Activated T-cell treated with anti-CD3 and anti-CD28 coated beads for 4 hours (primary cell): Measurements from ENCODE around the gene FCHSD2.
A peak's percentile ranks its signal among the peaks of the same experiment; 100 is the strongest.
"Not testable (repeated sequence)": the region's sequence is repeated elsewhere in the genome, so short reads cannot be mapped to it uniquely, and the experiment has no call there.

ENCODE experiments used
- DNase-seq: peaks from one replicate; pipeline ENCODE4 v3.0.0-alpha.2; 2020

The FCHSD2 gene

DNA sequence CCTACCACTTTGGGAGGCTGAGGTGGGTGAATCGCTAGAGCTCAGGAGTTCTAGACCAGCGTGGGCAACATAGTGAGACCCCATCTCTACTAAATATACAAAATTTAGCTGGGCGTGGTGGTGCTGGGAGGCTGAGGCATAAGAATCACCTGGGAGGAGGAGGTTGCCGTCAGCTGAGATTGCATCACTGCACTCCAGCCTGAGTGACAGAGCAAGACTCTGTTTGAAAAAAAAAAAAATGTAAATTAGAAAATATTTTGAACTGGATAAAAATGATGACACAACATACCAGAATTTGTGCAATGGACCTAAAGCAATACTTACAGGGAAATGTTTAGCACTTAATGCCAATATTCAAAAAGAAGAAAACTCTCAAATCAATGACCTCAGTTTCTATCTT, 281.5 kb downstream of the FCHSD2 start:
- DNase-seq, result no peak

DNA sequence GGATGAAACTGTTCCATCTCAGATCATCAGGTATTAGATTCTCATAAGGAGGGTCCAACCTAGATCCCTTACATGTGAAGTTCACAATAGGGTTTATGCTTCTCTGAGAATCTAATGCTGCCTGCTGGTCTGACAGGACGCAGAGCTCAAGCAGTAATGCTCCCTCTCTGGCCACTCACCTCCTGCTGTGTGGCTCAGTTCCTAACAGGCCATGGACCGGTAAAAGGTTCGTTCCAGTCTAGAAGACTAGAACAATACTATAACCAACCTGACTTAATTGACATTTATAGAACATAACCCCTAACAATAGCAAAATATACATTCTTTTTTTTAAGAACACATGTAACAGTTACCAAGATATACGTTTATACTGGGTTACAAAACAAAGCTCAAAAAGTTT, 282.1 kb downstream of the FCHSD2 start:
- no peak for DNase-seq

DNA sequence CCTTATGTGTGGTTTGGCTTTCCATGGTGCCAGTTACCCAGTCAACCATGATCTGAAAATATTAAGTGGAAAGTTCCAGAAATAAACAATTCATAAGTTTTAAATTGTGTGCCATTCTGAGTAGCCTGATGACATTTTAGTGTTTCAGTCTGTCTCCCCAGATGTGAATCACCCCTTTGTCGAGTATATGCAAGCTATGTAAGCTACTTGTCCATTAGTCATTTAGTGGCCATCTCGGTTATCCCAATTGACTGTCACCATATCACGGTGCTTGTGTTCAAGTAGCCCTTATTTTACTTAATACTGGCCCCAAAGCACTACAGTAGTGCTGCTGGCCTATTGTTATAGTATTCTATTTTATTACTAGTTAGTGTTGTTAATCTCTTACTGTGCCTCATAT, 283.0 kb downstream of the FCHSD2 start:
- no peak for DNase-seq

DNA sequence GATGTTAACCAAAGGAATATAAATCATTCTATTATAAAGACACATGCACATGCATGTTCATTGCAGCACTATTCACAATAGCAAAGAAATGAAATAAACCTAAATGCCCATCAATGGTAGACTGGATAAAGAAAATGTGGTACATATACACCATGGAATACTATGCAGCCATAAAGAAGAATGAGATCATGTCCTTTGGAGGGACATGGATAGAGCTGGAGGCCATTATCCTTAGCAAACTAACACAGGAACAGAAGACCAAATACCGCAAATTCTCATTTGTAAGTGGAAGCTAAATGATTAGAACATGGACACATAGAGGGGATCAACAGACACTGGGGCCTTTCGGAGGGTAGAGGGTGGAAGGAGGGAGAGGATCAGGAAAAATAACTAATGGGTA, 283.9 kb downstream of the FCHSD2 start:
- not testable (repeated sequence) for DNase-seq

DNA sequence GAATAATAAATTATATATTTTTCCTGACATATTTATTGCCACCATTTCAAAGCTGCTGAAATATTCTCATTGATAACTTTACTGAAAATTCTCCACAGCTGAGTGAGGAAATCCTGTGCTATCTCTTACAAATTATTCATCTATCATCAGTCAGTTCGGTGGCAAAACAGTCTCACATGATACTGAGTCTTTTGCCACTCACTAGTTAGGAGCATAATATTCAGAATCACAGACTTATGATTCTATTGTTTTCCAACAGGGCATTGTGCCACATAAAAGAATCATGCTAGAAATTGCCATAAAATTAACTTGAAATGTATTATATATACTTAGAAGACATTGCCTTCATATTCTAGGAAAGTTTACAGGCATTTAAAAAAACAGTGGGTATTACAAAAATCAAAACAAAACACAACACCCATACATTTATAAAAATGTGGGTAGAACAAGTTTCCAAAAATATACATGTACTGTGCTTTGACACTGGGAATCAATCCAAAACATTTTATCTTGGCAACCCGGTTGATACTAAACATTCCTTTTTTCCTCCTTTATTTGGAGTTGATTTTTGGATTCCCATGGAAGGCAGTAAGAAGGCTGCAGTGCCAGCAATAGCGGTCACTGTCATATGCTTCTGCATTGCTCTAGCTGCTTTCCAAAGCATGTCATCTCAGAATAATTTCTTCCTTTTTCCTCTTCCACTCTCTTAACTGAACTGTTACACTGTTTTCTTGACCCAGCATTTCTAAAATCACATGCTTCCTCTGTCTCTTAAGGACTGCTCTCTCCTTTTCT, 285.4 kb downstream of the FCHSD2 start:
- no peak for DNase-seq

DNA sequence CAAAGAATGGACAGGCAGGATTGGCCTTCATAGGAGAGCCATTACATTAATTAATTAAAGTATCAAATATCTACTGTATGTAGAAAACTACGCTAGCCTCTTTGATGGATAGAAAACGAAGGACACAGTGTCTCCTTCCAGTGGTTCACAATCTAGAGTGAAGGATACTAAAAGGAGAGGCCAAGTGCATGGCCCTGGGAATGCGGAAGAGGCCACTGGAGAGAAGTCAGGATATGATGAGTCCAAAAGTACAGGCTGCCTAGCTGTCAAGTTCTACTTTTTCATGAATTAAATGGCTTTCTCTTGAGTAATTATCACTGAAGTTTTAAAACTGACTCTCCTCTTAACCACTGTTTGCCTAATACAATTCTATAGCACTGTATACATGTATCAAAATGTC, 286.1 kb downstream of the FCHSD2 start:
- DNase-seq, result no peak

DNA sequence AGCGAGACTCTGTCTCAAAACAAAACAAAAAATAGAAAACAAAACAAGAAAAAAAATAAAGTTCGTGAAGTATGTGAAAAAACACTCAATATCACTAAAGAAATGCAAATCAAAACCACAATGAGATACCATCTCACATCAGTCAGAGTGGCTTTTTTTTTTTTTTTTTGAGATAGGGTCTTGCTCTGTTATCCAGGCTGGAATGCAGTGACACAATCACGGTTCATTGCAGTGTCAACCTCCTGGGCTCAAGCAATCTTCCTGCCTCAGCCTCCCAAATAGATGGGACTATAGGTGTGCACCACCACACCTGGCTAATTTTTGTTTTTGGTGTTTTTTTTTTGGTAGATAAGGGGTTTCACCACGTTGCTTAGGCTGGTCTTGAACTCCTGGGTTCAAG, 290.4 kb downstream of the FCHSD2 start:
- DNase-seq, result no peak

DNA sequence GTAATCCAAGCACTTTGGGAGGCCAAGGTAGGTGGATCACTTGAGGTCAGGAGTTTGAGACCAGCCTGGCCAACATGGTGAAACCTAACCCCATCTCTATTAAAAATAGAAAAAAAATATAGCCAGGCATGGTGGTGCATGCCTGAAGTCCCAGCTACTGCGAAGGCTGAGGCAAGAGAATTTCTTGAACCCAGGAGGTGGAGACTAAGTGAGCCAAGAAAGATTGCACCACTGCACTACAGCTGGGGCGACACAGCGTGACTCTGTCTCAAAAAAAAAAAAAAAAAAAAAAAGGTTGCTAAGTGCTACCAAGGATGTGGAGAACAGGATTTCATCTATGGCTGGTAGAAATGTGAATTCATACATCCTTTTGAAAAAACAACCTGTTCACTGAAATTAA, 291.3 kb downstream of the FCHSD2 start:
- no peak for DNase-seq

DNA sequence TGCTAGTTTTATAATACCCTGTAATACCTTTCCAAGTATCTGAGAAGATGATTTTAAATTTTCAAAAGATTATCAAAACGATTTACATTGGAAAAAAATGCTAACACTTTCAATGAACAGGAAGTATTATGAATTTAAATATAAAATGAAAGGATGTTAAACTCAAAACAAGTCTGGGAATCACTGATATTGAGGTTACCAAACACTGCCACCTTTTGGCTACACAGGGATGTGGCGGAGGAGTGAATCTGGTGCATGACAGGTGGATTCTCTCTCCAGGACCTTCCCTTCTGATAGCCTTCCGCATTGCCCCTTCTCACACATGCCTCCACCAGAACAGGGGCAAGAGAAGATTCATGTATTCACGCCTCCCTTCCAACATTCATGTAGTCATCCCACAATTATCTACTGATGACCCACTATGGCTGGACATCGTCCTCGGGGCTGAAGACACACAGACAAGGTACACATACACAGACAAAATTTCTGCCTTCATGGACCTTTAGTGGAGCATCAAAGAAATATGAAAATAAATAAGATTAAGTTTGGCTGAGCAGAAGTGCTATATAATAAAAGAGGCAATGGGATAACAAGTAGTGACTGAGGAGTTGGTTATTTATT, 293.2 kb downstream of the FCHSD2 start:
- peak; percentile 36 for DNase-seq

DNA sequence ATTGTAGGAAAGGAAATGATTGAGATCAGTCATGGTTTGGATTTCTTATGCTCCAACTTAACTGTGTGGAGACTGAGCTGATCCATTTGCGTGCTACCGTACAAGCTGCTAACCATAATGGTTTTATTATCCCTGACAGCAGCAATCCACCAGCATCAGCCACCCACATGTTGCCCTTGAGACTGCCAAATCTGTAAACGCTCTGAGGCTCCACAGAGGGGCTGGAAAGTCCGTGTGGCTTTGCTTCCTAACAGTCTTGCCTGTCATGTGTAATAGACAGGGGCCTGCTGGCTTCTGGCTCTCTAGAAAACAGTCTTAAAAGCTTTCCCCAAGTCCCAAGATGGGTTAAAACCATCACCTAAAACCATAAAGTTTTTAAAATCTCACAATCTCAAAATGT, 297.8 kb downstream of the FCHSD2 start:
- DNase-seq, result no peak

DNA sequence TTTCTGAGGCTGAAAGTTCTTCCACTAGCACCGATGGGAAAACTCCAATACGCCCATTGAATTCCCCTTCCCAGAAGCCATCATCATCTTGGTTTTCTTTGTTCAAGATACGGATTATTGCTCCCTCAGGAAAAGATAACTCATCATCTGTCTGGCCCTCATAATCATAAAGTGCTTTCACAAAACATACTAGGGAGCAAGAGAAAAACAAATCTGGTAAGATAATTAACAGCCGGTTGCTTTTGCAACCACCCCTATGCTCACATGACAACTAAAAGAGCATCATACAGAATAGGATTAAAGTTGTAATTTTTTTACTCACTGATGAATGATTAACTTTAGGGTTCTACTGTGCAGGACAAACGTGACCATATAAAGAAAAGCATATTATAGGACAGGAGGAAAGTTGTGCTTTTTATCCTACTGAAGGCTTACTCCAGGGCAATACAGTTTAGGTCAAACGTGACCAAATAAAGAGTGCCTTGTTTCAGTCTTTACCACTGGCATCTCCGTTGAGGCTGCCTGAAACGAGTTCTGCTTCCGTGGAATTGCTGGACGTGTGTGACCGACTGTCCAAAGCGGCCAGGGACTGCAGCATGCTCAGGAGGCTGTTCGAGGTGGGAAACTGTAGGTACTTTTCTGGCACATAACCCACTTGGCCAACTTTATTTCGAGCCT, 299.3 kb downstream of the FCHSD2 start:
- no peak for DNase-seq

DNA sequence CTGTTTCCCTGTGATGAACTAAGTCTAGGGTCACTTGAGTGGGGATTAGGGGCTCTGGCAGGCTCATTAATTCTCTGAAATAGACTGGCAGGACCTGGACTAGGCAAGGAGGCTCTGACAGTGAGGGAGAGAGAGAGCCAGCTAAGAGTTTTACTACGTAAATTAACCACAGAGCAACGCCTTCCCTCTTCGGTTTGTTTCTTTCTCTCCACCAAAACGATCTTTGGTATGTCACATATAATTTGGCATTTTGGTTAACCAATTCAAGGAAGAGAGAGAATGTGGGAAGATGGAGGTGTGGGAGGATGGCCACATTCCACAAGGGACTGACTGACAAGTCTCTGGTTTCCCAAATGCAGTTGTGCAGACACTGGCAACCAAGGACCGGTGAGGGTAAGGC, 300.0 kb downstream of the FCHSD2 start:
- DNase-seq, result no peak

DNA sequence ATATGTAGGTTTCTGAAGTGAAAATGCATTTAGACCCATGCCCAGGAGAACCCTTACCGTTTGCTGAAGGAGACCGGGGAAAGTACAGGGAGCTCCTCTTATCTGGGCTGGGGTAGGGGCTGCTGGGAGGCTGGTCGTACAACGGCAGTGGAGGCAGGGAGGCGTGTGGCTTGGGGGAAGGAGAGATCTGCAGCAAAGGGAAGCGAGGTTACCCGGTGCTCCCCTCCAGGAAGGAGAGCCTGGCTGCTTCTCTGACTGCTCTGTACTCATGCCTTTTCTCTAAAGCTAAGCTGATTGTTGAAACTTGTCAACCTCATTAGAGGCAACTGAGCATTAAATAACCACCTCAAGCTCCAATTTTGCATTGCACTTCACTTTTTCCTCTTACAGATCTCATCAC, 300.7 kb downstream of the FCHSD2 start:
- no peak for DNase-seq

DNA sequence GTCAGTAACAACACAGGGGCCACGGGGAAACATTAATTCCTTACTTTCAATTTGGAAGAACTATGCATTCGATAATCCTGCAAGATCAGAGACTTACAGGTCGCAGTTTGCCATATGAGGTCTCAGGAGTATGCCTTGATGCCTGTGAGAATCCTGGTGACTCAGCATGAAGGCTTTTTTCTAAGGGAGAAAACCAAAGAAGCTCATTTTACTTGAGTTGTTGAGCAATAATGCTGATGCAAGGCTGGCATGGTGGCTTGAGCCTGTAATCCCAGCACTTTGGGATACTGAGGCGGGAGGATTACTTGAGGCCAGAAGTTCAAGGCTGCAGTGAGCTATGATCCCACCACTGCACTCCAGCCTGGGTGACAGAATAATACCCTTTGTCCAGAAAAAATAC, 301.3 kb downstream of the FCHSD2 start:
- no peak for DNase-seq

DNA sequence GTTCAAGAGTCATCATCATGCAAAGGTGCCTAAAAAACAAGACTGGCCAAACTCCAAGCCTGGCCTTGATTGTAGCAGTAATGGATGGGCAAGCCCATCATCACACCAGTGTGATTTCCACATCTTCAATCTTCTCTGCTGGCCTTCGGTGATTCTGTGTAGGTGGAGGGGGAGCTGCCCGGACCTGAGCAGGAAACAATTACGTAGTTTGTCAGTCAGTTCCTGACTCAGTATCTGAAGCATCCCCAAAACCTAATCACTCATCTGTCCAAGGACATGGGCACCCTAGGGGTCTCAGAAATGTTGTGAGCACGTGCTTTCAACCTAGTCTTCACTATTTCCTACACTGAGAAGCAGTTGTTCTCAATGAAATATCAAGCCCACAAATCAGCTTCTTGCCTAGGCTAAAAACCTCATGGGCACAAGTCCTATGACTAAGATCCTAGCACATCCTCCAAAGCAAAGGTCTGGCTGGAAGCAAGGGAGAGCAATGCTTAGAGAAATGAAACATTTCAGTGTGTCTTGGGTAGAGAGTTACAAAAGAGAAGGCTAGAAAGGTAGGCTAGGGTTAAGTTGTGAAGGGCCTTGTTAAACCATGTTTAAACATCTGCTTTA, 303.3 kb downstream of the FCHSD2 start:
- DNase-seq, result no peak

DNA sequence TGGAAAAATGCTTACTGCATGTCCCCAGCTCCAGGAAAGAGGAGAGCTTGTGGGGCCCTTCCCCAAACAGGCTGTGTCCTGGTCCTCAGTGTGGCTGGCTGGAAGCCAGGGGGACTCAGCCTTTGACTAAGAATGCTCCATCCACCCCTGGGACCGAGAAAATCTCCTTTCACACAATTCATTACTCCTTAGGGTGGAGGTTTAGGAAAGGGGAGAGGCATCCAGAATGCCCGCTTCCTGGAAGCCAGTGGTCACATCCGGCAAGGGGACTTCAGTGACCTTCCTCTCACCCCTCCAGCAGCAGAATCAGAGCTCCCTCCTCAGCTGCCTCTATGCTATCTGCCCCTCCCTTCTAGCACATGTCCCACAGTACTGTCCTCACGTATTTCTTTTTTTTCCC, 306.0 kb downstream of the FCHSD2 start:
- DNase-seq, result no peak

DNA sequence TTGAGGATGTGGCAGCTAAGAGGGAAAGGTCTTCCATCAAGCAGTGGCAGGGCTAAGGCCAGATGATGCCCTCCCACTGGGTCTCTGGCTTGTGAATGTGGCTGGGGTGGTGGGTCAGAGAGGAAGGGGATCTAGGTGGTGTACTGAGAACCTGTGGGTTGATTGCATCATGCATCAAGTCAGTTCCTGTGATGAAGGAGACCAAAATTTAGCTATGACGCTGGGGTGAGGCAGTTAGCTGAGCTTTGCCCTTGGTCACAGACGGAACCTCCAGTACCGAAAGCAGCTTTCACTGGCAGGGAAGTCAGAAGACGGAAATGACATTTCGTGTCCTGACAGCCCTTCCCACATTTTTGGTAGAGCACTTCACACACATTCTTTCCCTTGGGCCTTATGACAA, 307.2 kb downstream of the FCHSD2 start:
- DNase-seq, result no peak

DNA sequence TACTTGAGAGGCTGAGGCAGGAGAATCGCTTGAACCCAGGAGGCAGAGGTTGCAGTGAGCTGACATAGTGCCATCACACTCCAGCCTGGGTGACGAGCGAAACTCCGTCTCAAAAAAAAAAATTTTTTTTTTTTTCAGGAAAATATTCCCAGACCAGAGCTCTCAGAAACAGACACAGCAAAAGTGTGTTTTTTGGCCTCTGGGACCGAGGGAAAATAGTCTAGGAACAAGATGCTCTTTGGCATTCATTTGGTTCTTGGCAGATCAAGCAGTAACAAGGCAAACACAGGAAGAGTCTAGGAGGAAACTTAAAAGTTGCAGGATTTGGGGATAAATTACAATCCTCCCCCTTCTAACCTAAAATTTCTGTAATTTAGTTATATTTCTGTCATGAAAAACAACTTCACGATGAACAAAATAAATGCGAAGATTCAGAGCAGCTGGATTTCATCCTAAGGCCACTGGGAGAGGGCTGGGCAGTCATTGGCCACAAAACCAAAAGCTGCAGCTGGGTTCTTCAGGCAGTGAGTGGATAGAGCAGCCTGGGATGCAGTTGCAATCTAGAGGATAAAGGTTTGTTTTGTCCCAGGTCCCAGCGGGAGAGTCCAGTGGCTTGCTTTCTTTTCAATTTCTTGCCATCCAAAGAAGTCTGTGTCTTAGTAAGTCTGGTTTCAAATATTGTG, 308.2 kb downstream of the FCHSD2 start:
- no peak for DNase-seq

DNA sequence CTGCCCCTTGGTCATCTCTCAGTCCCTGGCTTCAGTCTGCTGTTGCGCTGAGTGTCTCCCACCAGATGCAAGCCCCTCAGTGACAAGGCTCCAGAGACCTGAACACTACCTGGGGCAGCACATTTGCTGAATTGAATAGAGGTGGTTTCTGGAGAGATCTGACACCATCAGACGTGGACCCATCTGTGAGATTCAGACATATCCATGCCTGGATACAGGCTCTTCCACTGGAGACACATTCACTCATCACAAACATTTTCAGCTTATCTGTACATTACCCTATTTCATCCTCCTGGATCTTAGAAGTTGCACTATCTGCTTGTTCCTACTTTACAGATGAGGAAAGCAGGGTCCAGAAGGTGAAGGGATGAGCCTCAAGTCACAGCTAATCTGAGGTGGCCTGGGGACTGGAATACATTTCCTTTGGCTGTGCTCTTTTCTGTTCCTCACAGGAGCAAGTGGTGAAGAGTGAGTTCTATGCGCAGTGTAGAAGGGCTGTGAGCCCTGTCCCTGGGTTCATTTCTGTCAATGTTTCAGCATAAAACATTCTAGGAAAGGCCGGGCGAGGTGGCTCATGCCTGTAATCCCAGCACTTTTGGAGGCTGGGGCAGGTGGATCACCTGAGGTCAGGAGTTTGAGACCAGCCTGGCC, 308.9 kb downstream of the FCHSD2 start:
- DNase-seq, result no peak

DNA sequence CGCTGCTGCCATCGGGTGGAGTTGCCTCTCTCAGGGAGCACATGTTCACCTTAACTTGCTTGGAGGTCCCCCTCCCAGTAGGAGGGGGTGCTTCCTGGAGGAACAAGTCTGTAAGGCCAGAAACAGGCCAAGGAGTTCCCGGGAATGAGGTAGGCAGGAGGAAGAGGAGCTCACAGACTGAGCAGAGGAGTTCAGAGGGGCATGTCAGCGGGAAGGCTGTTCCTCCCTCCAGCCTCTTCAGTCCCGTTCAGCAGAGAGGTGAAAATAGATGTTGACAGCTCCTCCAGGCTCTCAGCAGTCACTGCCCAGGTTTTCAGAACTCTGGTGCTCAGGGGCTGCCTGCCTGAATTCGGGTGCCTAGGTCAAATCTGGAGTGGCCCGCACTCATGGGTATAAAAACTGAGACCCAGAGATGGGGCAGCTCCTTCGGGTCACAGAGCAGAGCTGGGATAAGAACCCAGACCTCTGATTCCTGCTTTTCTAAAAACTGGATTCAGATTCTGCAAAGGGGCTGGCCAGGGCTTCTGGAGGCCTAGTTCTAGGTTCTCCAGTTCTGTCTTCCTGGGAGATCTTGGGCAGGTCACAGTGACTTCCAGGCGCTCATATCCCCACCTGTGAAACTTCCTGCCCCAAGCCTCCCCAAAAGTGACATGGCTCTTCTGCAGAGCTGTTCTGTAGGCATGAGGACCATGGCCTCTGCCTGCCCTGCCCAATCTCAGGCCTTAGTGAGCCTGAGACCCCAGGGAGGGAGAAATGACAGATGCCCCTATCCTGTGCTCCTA, 309.6 kb downstream of the FCHSD2 start:
- no peak for DNase-seq

DNA sequence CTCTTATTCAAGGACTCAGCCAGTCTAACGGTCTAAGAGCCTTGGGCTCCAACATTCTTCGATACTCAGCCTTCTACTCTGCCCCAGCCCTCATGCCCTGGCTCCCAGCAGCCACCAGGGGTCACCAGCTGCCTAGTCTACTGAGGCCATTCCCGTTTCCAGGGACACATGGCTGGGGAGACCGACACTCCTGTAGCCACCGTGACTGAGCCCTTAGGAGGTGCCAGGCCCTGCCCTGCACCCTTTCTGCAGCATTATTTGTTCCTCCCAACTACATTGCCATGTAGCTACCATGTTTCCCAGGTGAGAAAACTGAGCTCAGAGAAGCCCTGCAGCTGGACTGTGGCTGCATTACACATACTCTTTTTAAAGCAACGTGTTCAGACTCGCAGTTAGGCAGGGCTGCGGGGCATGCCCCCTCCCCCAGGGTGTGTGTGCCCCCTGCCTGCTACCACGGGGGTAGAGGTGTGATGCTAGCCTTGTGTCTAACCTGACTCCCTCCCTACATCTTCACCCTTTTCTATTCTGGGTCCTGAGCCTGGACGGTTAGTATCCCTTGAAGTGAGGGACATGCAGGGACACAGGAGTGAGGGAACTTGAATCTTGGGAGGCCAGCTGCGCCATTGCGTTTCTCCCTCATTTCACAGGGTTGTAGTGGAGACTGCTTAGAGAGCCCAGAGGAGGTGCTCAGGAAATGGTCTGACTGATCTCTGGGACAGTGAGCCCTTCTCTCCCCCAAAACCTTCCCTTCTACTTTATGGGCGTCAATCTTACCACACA, 310.4 kb downstream of the FCHSD2 start:
- DNase-seq, result peak; percentile 28
